Stimulated activated CD4-positive, alpha-beta T cell treated with anti-CD3 and anti-CD28 coated beads, Interleukin-1b, Interleukin-23, amount 100 ng/mL, for 24 hours (primary cell): ENCODE data around the gene UPP1.
"Not testable (repeated sequence)": the region's sequence is repeated elsewhere in the genome, so short reads cannot be mapped to it uniquely, and the experiment has no call there.

Experiments used
- DNase-seq, 4 experiments: peaks; one replicate each; pipeline ENCODE4 v3.0.0-alpha.2; 2020; ENCODE audit warnings: low read depth in 4 of 4, low spot score in 1 of 4

UPP1 gene

DNA sequence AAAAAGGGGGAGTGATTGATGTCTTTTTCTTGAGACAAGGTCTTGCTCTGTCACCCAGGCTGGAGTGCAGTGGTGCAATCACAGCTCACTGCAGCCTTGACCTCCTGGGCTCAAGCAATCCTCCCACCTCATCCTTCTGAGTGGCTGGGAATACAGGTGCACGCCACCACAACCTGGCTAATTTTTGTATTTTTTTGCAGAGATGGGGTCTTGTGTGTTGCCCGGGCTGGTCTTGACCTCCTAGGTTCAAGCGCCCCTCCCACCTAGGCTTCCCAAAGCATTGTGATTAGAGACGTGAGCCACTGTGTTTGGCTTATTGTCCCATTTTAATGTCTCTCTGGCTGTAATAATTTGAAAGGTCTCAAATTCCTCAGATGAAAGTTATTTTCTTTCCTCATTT, 21.8 kb downstream of the UPP1 start:
- no peak for DNase-seq

DNA sequence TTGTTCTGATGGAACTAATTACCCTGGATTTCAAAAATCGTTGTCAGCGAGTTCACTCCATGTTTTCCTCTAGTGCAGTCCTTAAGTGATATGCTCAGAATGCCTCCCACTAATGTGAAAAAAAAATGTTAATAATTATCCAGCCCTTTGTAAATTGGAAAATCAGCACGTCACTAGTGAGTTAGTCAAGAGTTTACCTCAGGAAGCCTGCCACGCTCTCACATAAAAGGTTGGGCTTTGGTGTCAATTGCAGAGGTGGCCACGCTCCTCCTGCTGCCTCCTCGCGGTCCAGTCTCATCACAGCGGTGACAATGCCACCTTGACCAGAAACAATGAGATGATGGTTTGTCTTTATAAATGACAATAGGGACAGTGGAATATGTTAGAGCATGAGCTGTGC, 22.5 kb downstream of the UPP1 start:
- DNase-seq: no peak

DNA sequence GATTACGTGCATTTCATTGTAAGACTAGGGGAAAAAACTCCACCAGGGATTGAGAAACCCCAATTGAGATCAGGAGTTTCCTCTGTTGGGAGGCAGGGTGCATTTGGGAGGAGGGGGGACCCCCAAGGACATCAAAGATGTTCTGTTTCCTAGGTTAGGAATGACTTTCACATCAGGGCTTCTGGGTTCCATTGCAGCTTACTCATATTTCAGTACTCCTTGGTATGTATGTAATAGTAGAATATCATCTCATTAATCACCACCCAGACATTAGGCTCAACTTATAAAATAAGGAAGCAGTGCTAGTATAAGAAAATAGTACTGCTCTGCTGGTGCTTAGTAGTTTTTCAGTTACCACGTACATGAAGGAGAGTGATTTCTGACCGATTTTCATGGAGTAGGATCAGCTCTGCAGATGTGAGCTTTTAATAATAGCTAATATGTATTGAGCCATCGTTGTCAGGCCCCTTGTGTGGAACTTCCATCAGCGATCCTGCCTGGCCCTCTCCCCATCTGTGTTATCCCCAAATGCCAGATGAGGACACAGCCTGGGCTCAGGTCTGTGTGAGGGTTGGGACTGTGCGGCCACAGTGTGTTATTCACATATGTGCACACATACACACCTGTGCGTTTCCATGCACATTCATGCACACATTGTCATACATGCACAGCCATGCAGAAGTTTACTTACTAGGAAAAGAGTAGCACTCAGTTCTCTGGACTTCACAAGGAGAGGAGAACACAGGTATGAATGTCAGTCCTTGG, 23.5 kb downstream of the UPP1 start:
- no peak for DNase-seq

DNA sequence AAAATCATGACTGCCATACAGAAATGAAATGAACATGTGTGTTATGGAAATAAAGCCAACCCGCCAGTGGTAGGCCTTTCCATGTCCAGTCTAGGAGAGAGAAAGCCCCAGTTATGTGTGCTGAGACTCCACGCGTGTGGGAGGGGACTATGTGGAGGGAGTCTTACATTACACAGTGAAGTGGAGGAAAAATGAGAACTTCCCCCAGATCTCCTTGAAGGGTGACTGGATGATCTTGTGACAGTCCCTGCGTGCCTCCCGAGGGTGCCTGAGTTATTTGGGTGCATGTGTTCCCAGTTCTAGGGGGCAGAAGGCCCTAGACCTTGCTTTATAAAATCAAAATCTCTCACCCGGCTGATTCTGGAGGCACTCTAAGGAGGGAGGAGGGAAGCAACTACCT, 24.2 kb downstream of the UPP1 start:
- DNase-seq: no peak

DNA sequence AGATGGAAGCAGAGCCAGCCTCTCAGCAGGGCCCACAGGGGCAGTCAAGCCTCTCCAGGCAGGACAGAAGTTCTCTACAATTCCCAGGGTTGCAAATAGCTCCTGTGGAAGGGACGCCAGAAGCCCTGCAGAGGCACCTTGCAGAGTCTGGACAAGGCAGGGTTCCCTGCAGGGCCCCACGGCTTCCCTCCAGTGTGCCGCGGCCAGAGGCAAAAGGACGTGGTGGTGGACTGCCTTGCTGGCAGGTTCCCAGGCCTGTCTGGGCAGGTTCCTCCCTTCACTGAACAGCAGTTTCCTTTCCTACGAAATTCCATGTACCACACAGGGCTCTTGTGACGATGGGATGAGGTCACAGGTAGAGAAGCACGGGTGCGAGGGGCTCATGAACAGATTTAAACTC, 25.1 kb downstream of the UPP1 start:
- DNase-seq: no peak

DNA sequence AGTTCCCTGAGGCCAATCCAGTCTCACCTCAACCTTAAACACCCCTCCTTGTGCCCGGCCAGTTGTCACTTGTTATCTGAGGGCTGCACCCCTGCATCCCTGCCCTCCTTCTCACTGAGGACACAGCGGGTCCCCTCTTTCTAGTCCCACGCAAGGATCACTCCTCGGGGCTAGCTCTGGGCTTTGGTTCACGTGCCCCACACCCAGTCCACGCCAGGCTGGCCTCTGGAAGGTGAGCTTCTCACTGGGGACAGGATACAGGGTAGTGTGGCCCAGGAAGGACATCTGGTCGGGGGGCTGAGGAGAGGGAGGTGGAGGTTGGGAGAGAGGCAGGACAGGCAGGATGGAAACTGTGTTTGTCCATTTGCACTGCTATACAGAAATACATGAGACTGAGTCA, 25.5 kb downstream of the UPP1 start:
- DNase-seq: no peak

DNA sequence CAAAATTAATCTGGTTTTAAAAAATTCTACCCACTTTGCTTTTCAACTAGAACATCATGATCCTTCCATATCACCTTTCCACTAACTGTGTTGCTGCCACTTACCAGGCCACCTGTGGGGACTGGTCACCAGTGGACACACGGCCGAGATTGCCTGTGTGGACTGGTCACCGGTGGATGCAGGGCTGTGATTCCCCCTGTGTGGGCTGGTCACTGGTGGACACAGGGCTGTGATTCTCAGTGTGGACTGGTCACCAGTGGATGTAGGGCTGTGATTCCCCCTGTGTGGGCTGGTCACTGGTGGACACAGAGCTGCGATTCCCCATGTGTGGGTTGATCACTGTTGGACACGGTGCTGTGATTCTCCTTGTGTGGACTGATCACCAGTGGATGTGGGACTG, 27.0 kb downstream of the UPP1 start:
- no peak for DNase-seq

DNA sequence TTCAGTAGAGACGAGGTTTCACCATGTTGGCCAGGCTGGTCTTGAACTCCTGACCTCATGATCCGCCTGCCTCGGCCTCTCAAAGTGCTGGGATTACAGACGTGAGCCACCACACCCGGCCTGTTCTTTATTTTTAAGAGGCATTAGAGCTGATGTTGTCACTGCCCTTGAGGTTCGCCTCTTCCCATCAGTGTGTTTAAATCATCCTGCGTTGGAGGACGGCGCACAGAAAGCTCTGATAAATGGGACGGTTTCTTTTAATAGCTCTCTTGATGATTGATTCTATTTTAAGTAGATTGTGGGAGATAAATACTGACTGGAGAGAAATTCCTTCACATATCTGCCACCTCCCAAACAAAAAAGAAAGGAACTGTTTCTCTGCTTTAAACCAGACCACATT, 29.0 kb downstream of the UPP1 start:
- no peak for DNase-seq

DNA sequence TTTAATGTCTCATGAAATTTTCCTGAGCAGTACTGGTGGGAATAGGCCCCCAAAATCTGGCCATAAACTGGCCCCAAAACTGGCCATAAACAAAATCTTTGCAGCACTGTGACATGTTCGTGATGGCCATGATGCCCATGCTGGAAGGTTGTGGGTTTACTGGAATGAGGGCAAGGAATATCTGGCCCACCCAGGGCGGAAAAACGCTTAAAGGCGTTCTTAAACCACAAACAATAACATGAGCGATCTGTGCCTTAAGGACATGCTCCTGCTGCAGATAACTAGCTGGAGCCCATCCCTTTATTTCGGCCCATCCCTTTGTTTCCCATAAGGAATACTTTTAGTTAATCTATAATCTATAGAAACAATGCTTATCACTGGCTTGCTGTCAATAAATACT, 31.5 kb downstream of the UPP1 start:
- not testable (repeated sequence) for DNase-seq

DNA sequence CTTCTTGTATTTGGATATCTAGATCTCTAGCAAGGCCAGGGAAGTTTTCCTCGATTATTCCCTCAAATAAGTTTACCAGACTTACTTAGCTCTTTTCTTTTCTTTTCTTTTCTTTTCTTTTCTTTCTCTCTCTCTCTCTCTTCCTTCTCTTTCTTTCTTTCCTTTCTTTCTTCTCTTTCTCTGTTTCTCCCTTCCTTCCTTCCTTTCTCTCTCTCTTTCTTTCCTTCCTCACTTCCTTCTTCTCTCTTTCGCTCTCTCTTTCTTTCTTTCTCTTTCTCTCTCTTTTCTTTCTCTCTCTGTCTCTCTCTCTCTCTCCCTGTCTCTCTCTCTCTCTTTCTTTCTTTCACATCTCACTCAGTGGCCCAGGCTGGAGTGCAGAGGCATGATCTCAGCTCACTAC, 37.0 kb downstream of the UPP1 start:
- no peak for DNase-seq

DNA sequence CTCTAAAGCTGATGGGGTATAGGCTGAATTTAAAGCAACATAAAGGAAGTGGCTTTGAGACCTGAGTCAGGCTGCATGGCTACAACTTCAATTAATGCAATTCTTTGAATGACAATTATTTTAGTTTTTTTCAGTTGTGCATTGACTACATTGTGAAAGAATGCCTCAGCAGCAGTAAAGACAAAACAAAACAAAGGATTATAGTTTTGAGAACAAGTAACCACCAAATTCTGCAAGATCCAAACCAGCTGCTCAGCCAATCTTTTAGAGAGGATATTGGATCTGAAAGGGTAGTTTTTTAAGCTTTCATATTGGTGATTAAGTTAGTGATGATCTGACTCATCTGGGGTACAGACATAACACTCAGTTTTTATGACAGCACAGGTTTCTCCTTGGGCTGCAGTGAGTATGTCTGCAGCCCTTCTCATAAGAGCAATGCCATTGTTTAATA, 41.6 kb downstream of the UPP1 start:
- no peak for DNase-seq

DNA sequence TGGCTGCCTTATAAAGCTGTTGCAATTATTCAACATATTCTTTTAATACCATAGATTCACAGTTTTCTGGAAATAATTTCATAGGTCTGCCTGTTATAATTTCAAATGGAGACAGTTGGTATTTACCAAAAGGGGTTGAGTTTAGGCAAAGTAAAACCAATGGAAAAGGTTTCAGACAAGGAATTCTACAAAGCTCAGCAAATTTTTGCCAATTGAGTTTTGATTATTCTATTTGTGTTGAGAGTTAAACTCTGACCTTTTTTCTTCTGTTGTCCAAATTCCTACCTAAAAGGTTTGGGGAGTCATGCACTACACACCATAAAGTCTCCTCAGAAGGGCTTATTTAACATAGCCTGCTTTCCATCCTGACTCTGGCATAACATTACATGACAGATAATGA, 43.7 kb downstream of the UPP1 start:
- DNase-seq: no peak

DNA sequence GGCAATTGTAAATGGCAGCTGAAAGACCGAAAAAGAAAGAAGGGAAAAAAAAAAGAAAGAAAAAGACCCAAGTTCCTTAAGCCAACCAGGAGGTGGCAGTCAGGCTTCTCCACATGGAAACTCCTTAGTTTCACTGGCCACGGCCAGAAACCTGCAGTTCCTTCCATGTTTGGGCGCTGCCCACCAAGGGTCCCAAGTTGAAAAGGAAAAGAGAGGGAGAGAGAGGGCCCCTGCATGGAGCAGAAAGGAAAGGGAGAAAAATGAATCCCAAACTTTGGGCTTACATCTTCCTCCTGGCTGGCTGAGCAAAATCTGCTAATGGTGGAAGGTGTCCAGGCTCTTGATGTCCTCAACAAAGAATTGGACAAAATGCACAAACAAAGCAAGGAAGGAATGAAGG, 50.4 kb downstream of the UPP1 start:
- no peak for DNase-seq

DNA sequence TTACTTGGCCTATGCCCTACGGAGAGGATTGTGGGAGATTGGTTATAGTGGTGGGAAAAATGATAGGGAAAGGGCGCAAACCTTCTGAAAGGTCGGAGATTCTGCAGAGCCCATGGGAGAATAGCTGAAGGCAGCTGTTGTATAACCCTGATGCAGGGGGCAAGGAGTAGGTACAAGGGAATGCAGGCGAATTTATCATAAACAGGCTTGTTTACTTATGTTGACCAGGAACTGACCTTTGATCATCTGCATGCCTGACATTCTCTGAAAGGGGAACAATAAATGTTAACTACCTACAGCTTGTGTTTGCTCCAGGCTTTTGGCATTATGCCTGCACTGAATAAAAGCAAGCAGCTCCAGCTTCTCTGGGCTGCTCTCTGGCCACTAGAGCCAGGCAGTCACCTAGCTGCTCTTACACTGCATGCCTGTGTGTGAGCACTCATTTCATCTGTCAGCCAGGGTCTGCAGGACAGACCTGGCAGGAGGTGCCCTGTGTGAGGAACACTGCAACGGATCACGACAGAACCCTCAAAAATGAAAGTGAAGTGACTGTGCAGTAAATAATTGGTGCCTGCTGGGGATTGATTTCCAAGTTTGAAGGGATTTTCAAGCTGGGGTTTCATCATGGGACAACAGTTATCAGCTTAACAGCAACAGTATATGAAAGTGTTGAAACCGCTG, 51.1 kb downstream of the UPP1 start:
- no peak for DNase-seq

DNA sequence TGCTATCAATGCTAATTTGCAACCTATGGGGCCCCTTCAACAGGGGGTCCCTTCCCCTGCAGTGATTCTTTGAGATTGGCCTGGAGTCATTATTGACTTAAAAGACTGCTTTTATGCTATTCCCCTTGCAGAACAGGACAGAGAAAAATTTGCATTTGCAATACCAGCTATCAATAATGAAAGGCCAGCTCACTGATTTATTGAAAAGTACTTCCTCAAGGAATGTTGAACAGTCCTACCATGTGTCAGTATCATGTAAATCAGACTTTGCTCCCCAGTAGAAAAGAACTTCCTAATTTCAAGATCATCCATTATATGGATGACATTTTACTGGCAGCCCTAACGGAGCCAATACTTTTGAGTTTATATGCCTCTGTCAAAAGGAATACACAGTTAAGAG, 52.5 kb downstream of the UPP1 start:
- no peak for DNase-seq

DNA sequence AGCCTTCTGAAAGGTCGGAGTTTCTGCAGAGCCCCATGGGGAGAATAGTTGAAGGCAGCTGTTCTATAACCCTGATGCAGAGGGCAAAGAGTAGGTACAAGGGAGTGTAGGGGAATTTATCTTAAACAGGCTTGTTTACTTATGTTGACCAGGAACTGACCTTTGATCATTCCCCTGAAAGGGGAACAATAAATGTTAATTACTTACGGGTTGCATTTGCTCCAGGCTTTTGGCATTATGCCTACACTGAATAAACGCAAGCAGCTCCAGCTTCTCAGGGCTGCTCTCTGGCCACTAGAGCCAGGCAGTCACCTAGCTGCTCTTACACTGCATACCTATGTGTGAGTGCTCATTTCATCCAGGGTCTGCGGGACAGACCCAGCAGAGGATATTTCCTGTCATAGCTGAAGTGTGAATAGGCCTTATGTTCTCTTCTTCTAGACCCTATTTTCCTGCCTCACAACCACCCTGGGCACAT, 55.3 kb downstream of the UPP1 start:
- no peak for DNase-seq

DNA sequence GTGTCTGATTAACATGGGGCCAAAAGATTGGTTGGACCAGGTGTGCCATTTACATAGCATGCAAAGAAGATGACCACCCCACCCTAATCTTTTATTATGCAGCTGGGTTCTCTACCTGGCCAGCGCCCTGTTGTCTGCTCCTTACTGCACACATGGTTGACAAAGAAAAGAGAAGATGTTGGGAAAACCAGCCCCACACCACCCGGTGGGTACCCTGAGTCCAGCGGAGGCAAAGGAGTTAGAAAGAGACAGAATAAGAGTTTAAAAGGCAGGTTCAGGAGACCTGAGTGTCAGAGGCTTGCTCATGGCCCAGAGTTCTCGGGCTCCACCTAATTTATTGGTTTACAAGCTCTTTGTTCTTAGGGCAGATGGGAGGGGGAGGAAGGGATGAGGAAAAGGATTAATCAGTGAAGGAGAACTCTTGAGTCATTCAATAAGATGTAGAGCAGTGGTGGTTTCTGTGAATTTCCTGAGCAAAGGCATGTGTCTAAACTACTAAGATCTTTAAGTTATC, 58.1 kb downstream of the UPP1 start:
- no peak for DNase-seq

DNA sequence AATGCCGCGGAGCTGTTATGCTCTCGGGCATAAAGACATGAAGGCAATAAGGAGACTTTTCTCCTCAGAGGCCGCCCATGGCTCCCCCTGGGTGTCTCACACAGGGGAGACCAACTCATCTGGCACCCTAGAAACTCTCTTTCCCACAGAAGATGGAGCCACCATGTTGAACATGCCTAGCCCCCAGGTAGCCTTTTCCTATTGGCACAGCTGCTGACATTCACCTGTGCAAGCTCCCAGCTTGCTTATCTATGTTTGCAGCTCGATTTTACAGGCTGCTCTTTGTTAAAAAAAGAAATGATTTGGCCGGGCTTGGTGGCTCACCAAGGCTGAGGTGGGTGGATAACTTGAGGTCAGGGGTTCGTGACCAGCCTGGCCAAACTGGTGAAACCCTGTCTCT, 58.6 kb downstream of the UPP1 start:
- not testable (repeated sequence) for DNase-seq

DNA sequence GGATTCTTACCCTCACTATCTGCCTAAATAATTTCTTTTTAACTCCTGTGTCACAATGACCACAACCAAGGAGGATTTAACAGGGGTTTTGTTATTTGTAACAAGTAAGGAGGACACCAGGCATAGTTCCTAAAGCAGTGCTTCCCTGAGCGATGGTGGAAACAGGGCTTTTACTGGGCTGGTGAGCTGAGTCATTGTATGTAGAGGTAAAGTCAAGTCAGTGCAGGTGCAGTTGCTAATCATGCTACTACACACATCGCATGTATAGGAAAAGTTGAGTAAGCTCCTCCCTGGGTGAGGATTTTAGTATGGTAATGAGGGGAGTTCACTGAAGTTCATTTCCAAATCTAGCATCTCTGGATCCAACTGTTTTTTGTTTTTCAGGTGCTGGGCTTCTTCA, 59.2 kb downstream of the UPP1 start:
- DNase-seq: no peak

DNA sequence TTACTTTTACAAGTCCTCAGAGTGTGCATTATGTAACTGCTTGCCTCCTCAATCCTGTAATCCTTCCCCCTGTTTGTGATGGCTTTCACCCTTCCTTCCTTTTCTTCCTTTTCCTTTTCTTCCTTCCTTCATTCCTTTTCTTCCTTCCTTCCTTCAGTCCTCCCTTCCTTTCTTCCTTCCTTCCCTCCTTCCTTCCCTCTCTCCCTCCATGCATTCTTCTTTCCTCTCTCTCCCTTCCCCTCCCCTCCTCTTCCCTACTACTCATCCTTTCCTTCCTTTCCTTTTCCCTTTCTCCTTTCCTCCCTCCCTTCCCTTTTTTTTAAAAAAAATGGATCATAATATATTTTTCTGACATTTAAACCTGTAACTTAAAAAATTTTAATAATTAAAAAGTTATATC, 60.0 kb downstream of the UPP1 start:
- DNase-seq: no peak

DNA sequence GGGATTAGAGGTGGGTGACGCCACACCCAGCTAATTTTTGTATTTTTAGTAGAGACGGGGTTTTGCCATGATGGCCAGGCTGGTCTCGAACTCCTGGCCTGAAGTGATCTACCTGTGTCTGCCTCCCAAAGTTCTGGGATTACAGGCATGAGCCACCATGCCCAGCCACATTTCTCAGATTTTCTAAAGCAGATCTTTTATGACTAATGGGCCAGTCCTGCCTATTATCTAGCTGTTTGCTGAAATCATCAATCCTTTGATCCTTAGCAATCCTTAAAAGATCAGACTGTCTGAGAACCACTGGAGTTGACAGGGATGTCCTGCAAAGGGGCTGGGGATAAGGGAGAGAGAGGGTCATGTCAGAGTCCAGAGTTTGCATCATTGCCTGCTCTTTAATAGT, 61.0 kb downstream of the UPP1 start:
- DNase-seq: no peak

DNA sequence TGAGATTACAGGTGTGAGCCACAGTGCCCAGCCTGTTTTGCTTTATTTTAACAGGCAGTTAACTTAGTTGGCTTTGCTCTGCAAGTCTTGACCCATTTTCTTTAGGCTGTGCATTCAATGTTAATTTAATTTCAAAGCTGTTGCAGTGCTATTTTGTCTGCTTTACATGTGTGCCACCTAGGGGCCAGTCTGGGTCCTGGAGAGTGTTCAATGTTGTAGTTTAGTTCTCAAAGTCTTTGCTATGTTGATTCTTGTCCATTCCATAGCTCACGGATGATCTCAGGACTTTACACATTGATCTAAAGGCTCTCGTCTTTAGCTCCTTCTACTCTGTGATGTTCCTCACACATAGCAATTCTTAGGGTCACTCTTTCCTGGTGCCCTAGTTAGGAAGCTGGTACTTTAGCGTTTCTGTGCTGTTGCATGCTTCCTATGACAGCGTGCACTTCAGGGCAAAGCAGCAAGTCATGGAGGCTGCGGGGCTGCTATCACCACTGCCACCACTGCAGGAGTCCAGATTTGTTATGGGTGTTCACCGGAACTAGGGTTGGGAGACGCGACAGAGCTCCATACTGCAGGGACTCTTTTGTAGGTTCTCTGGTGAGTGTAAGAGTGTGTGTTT, 65.8 kb downstream of the UPP1 start:
- DNase-seq: peak in 1 of 4 experiments; percentile 11
